Measurements from ENCODE around the gene PKP4. TPM values are rescaled to one million over a fixed set of nuclear protein-coding genes. Genes with fewer than 3 reads are reported as not detected.

Gene PKP4
- total RNA-seq, 4 donors from 2014 or later, result 58.2 to 115 (median 89.9) TPM

DNA sequence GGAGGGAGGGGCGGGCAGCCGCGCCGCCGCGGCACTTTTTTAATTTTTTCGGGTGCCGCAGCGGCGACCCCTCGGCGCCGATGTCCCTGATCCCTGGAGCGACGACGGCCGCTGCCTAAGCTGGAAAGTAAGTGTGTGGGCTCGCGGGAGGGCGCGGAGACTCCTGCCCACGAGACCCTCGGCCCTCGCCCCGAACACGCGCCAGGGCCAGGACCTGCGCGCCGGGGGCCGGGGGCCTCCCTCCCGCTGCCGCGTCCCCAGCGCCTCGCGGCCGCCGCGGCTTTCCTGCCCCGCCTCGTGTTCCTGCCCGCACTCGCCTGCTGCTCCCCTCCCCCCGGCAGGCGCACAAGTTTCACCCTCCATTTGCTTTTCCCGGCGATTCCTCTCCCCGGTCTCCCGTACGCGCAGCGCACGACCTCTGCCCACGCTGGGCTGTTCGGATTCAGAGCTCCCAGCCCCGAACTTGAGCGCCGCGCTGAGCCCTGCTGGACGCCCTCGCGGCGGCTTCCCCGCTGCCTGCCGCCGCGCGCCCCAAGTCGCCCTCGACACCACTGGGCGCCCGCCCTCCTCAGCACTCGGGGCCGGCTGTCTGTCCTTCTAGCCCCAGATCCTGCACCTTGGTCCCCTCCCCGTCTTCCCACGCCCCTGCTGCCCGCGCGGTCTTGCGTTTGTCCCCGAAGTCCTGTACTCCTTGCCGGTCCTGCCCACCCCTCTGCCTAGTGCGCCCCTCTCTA, 507 bp downstream of the PKP4 start:
- Histone ChIP-seq H3K4me3 (peak overlapping the region; percentile 87 to 90), H3K4me1 (peaks cover 0 to 48% (median 9%) of the 10 kb centered on the region in 3 donors), H3K27ac (peak overlapping the region; percentile 82 to 97 (median 96)), H3K27me3 (no peaks in the 10 kb centered on the region), H3K36me3 (no peaks in the 10 kb centered on the region), H3K9me3 (no peaks in the 10 kb centered on the region)
- ATAC-seq, result peak; percentile 45
- 0% methylated on average over 13 of the region's 84 CpGs; no CpG with 5 or more reads in 1 of the 2 donors for WGBS, 2 donors (ENCODE audit: low coverage in 1 of 2)
- TF ChIP-seq POLR2A (IDR thresholded peaks at IDR 0.05) (no peak), EP300 (IDR thresholded peaks at IDR 0.05) (no peak), POLR2AphosphoS5 (IDR thresholded peaks at IDR 0.05) (peak; percentile 5), CTCF (IDR thresholded peaks at IDR 0.05) (peak in 2 of 4 experiments; percentile 6 to 8)

GRCh38 chr2:158457826-158458616, 1.3 kb downstream of the PKP4 start:
- Histone ChIP-seq H3K4me3 (peak overlapping the region; percentile 87 to 90), H3K4me1 (peaks cover 0 to 55% (median 9%) of the 10 kb centered on the region in 3 donors), H3K36me3 (no peaks in the 10 kb centered on the region), H3K27ac (peak overlapping the region; percentile 82 to 97 (median 96)), H3K9me3 (no peaks in the 10 kb centered on the region), H3K27me3 (no peaks in the 10 kb centered on the region)
- TF ChIP-seq CTCF (IDR thresholded peaks at IDR 0.05) (peak; percentile 17 to 69 (median 56)), POLR2AphosphoS5 (IDR thresholded peaks at IDR 0.05) (peak; percentile 56), EP300 (IDR thresholded peaks at IDR 0.05) (no peak), POLR2A (IDR thresholded peaks at IDR 0.05) (peak; percentile 21 to 62)
- peak; percentile 63 for ATAC-seq
- 0% methylated on average over 1 to 8 of the region's 61 CpGs for WGBS, 2 donors (ENCODE audit: low coverage in 1 of 2)

DNA sequence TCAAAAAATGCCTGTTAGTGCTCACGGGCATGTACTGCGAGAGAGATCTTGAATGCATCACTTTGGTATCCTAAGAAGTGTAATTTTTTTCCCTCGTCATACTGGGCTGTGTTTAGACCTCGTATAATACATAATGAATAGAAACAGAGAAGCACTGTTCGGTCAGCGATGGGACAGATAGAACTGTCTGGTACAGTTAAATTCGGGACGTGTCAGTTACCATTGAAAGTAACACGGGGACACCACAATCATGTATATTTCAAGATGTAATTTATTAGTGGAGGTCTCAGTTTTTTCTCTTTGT, 1.8 kb downstream of the PKP4 start:
- Histone ChIP-seq H3K36me3 (no peaks in the 10 kb centered on the region), H3K4me1 (peaks cover 0 to 60% (median 9%) of the 10 kb centered on the region in 3 donors), H3K27ac (peak overlapping the region; percentile 82 to 97 (median 96)), H3K27me3 (no peaks in the 10 kb centered on the region), H3K4me3 (peak overlapping the region; percentile 87 to 90), H3K9me3 (no peaks in the 10 kb centered on the region)
- no peak for ATAC-seq
- WGBS, 2 donors (ENCODE audit: low coverage in 1 of 2), result 16 to 17% methylated on average over 4 to 9 of the region's 9 CpGs
- TF ChIP-seq POLR2AphosphoS5 (IDR thresholded peaks at IDR 0.05) (no peak), EP300 (IDR thresholded peaks at IDR 0.05) (no peak)

DNA sequence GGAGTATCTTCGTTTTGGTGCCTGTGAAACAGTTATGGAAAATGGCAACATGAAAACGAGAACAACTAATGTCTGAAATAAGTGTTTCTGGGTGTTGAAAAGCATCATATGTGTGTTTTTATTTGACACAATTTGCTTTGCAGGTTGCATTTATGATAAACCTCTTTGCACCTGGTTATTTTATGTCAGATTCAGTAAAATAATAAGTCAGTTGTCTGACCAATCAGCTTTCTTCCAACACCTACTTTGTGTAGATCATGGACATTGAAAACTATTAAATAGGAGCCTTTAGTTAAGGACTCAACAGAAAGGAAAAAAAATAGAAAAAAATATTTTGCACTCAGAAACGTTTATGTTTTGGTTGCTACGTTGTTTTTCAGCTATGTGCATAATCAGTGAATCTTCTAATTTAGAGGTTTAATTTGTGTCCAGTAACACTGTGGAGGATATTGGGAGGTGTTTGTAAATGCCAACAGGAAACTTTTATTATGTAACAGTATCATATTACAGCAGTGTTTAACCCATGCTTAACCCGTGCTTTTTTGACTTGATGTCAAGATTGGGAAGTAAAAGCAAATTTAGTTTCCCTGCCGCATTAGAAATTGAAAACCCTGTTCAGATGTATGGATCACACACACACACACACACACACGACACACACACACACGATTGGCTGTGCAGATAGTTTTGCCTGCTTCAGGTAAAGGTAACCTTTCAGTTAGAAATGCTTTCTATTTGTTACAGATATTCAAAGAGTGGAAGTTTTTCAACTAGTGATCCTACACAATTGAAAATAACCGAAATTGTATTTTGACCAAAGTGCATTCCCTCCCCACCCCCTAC, 2.6 kb downstream of the PKP4 start:
- H3K36me3 ChIP-seq, result no peaks in the 10 kb centered on the region
- H3K27ac ChIP-seq, result peak overlapping the region in 3 of 4 donors; percentile 94 to 97 (median 97)
- TF ChIP-seq CTCF (IDR thresholded peaks at IDR 0.05) (no peak), EP300 (IDR thresholded peaks at IDR 0.05) (no peak), POLR2AphosphoS5 (IDR thresholded peaks at IDR 0.05) (no peak), POLR2A (IDR thresholded peaks at IDR 0.05) (no peak)
- H3K4me1 ChIP-seq, result peaks cover 0 to 69% (median 9%) of the 10 kb centered on the region in 3 donors
- no peaks in the 10 kb centered on the region for H3K9me3 ChIP-seq
- ATAC-seq, result no peak
- H3K27me3 ChIP-seq, result no peaks in the 10 kb centered on the region
- 22 to 32% methylated on average over 8 to 9 of the region's 9 CpGs for WGBS, 2 donors (ENCODE audit: low coverage in 1 of 2)
- H3K4me3 ChIP-seq, result peak overlapping the region; percentile 87 to 90
